Keratinocyte (primary cell): ENCODE results near the gene CPNE1. TPM values are rescaled to one million over a fixed set of nuclear protein-coding genes. Genes with fewer than 3 reads are reported as not detected.

Experiments
- DNase-seq: peaks from one replicate; pipeline ENCODE4 v3.0.0-alpha.2; 2011; ENCODE audit warnings: low read depth, missing footprints, low spot score
- FAIRE-seq: peaks from 2 replicates; lab custom pipeline; 2011; peaks lifted over from hg19 to GRCh38; lab: Jason Lieb, UNC
- H2AFZ ChIP-seq: 2 replicates; pipeline ENCODE4 v1.6.0; 2012; ENCODE audit warnings: low read length, control low read depth, inconsistent platforms; ENCODE audit not compliant: control insufficient read depth
- H3K27ac ChIP-seq: 2 replicates; pipeline ENCODE4 v1.5.1; 2011; ENCODE audit warnings: low read length; ENCODE audit not compliant: control insufficient read depth, insufficient read depth
- H3K27me3 ChIP-seq: 3 replicates; pipeline ENCODE4 v1.6.0; 2011; ENCODE audit warnings: low read length; ENCODE audit not compliant: control insufficient read depth, insufficient read depth; ENCODE audit errors: extremely low read depth
- H3K36me3 ChIP-seq, 2 experiments: 2 replicates in 1 of 2; 3 replicates in 1 of 2; pipeline ENCODE4 v1.5.1; 2011; ENCODE audit warnings: low read length in 2 of 2, mild to moderate bottlenecking in 1 of 2; ENCODE audit not compliant: control insufficient read depth in 2 of 2, insufficient read depth in 2 of 2; ENCODE audit errors: extremely low read depth in 1 of 2
- H3K4me1 ChIP-seq: 3 replicates; pipeline ENCODE4 v1.5.1; 2011; ENCODE audit warnings: low read length; ENCODE audit not compliant: control insufficient read depth, insufficient read depth; ENCODE audit errors: extremely low read depth
- H3K4me2 ChIP-seq: 3 replicates; pipeline ENCODE4 v1.6.0; 2011; ENCODE audit warnings: low read depth, low read length; ENCODE audit not compliant: control insufficient read depth, insufficient read depth; ENCODE audit errors: extremely low read depth
- H3K4me3 ChIP-seq, 3 experiments: fragments of 200-600 bp in 1 of 3; sonication (generic) in 1 of 3; 2 replicates in 2 of 3; 3 replicates in 1 of 3; pipeline ENCODE4 v1.5.1; 2011 to 2016; ENCODE audit warnings: low read length in 3 of 3, mild to moderate bottlenecking in 3 of 3, control low read depth in 2 of 3, inconsistent platforms in 1 of 3, low read depth in 1 of 3, mixed read lengths in 1 of 3, mixed run types in 1 of 3, moderate library complexity in 1 of 3; ENCODE audit not compliant: control insufficient read depth in 2 of 3, insufficient read depth in 2 of 3; ENCODE audit errors: extremely low read depth in 1 of 3
- H3K79me2 ChIP-seq: 2 replicates; pipeline ENCODE4 v1.6.0; 2012; ENCODE audit warnings: low read length; ENCODE audit not compliant: control insufficient read depth, insufficient read depth
- H3K9ac ChIP-seq: 3 replicates; pipeline ENCODE4 v1.6.0; 2011; ENCODE audit warnings: low read length; ENCODE audit not compliant: control insufficient read depth, insufficient read depth; ENCODE audit errors: extremely low read depth
- H3K9me1 ChIP-seq: 3 replicates; pipeline ENCODE4 v1.6.0; 2011; ENCODE audit warnings: low read length; ENCODE audit not compliant: control insufficient read depth, insufficient read depth; ENCODE audit errors: extremely low read depth
- H3K9me3 ChIP-seq: 2 replicates; pipeline ENCODE4 v1.5.1; 2012; ENCODE audit warnings: low read depth, low read length; ENCODE audit not compliant: control insufficient read depth
- H4K20me1 ChIP-seq: 3 replicates; pipeline ENCODE4 v1.6.0; 2011; ENCODE audit warnings: low read length; ENCODE audit not compliant: control insufficient read depth, insufficient read depth; ENCODE audit errors: extremely low read depth
- EZH2 ChIP-seq: IDR thresholded peaks from one replicate; pipeline ENCODE4 v1.6.1; 2012; ENCODE audit warnings: inconsistent platforms, mild to moderate bottlenecking, low read length, moderate library complexity
- dilution Hi-C: fragments of 300-500 bp; cut with MboI; formaldehyde crosslinking; loops from one replicate; pipeline ENCODE4 v1.7.0; 2020; ENCODE audit warnings: low sequenced_read_pairs; ENCODE audit not compliant: extremely low pct_ligation_motif_present
- polyA plus RNA-seq, 5 experiments: library from polyadenylated mRNA; depleted of rRNA in 3 of 5; stranded (reverse) in 3 of 5; stranded (forward) in 1 of 5; unstranded in 1 of 5; fragments of >200 nt; gene quantifications; 1 replicate in 1 of 5; 2 replicates in 3 of 5; 3 replicates in 1 of 5; pipeline versions ENCODE4 v1.2.1 to v1.2.3, GENCODE V29; 2011 to 2012; ENCODE audit warnings: missing spikeins in 2 of 5, low read depth in 1 of 5, low replicate concordance in 1 of 5
- TF ChIP-seq, protein P1 (sequence below), 3 experiments: IDR thresholded peaks in 1 of 3; conservative IDR thresholded peaks in 1 of 3; optimal IDR thresholded peaks in 1 of 3; 2 replicates in 2 of 3; 3 replicates in 1 of 3; pipeline versions ENCODE3 to v1.5.1; 2011; ENCODE audit warnings: low read length in 3 of 3, mild to moderate bottlenecking in 3 of 3, moderate library complexity in 2 of 3, control low read depth in 1 of 3, inconsistent platforms in 1 of 3; ENCODE audit not compliant: insufficient read depth in 2 of 3; ENCODE audit errors: extremely low read depth in 1 of 3

CPNE1 gene
- polyA plus RNA-seq, 1 donor (not counting 4 experiments of a cell fraction or from before 2014, with no cell fraction given), result 111 TPM

- no peaks in the 10 kb centered on the region for H3K9me3 ChIP-seq
- dilution Hi-C loops, result no loop called here
- peaks cover 5 to 8% of the 10 kb centered on the region in 2 experiments for H3K36me3 ChIP-seq
- TF ChIP-seq EZH2, result no peak
- TF ChIP-seq, protein P1, sequence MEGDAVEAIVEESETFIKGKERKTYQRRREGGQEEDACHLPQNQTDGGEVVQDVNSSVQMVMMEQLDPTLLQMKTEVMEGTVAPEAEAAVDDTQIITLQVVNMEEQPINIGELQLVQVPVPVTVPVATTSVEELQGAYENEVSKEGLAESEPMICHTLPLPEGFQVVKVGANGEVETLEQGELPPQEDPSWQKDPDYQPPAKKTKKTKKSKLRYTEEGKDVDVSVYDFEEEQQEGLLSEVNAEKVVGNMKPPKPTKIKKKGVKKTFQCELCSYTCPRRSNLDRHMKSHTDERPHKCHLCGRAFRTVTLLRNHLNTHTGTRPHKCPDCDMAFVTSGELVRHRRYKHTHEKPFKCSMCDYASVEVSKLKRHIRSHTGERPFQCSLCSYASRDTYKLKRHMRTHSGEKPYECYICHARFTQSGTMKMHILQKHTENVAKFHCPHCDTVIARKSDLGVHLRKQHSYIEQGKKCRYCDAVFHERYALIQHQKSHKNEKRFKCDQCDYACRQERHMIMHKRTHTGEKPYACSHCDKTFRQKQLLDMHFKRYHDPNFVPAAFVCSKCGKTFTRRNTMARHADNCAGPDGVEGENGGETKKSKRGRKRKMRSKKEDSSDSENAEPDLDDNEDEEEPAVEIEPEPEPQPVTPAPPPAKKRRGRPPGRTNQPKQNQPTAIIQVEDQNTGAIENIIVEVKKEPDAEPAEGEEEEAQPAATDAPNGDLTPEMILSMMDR (optimal IDR thresholded peaks at IDR 0.05 in 1 of 3, IDR thresholded peaks at IDR 0.05 in 1 of 3, conservative IDR thresholded peaks at IDR 0.05 in 1 of 3; ENCODE audit: extremely low read depth in 1 of 3, insufficient read depth in 2 of 3, low read length in 3 of 3), result no peak
- DNase-seq, result no peak
- H3K9ac ChIP-seq, result no peak overlapping the region
- peaks cover 5% of the 10 kb centered on the region for H3K9me1 ChIP-seq
- H2AFZ ChIP-seq, result no peak overlapping the region
- H3K4me1 ChIP-seq, result peaks cover 9% of the 10 kb centered on the region
- H3K27ac ChIP-seq, result no peak overlapping the region
- no peaks in the 10 kb centered on the region for H3K27me3 ChIP-seq
- no peak for FAIRE-seq
- no peak overlapping the region for H3K4me2 ChIP-seq
- peaks cover 82% of the 10 kb centered on the region for H3K79me2 ChIP-seq
- H4K20me1 ChIP-seq, result peaks cover 15% of the 10 kb centered on the region
- H3K4me3 ChIP-seq, result no peak overlapping the region
Measured at GRCh38 chr20:35644806-35645205, 19.9 kb downstream of the CPNE1 start.

GRCh38 chr20:35643045-35643444, 21.7 kb downstream of the CPNE1 start:
- no peak overlapping the region for H2AFZ ChIP-seq
- no peak overlapping the region for H3K4me2 ChIP-seq
- no peak for TF ChIP-seq EZH2
- TF ChIP-seq, protein P1 (optimal IDR thresholded peaks at IDR 0.05 in 1 of 3, IDR thresholded peaks at IDR 0.05 in 1 of 3, conservative IDR thresholded peaks at IDR 0.05 in 1 of 3; ENCODE audit: extremely low read depth in 1 of 3, insufficient read depth in 2 of 3, low read length in 3 of 3), result no peak
- no peak overlapping the region for H3K9ac ChIP-seq
- peaks cover 5% of the 10 kb centered on the region for H3K9me1 ChIP-seq
- no peaks in the 10 kb centered on the region for H3K27me3 ChIP-seq
- peaks cover 9% of the 10 kb centered on the region for H3K4me1 ChIP-seq
- H3K9me3 ChIP-seq, result no peaks in the 10 kb centered on the region
- no peak overlapping the region for H3K4me3 ChIP-seq
- H3K36me3 ChIP-seq, result peaks cover 5 to 8% of the 10 kb centered on the region in 2 experiments
- peaks cover 76% of the 10 kb centered on the region for H3K79me2 ChIP-seq
- dilution Hi-C loops, result no loop called here
- FAIRE-seq (no peak), DNase-seq (no peak)
- no peak overlapping the region for H3K27ac ChIP-seq
- H4K20me1 ChIP-seq, result peaks cover 11% of the 10 kb centered on the region
